ENCODE measurements around the gene VAV3.

GRCh38 chr1:107545879-107546278, 419.1 kb downstream of the VAV3 start:
- TF ChIP-seq, protein P1, sequence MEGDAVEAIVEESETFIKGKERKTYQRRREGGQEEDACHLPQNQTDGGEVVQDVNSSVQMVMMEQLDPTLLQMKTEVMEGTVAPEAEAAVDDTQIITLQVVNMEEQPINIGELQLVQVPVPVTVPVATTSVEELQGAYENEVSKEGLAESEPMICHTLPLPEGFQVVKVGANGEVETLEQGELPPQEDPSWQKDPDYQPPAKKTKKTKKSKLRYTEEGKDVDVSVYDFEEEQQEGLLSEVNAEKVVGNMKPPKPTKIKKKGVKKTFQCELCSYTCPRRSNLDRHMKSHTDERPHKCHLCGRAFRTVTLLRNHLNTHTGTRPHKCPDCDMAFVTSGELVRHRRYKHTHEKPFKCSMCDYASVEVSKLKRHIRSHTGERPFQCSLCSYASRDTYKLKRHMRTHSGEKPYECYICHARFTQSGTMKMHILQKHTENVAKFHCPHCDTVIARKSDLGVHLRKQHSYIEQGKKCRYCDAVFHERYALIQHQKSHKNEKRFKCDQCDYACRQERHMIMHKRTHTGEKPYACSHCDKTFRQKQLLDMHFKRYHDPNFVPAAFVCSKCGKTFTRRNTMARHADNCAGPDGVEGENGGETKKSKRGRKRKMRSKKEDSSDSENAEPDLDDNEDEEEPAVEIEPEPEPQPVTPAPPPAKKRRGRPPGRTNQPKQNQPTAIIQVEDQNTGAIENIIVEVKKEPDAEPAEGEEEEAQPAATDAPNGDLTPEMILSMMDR (IDR thresholded peaks at IDR 0.05 in 4 of 5, conservative IDR thresholded peaks at IDR 0.05 in 1 of 5): no peak
- no peak for TF ChIP-seq POLR2A (IDR thresholded peaks at IDR 0.05)

All from gastrocnemius medialis (tissue), 4 donors.